PC-3 (cell line): ENCODE measurements around the gene ARHGEF2. TPM values are rescaled to one million over a fixed set of nuclear protein-coding genes. Genes with fewer than 3 reads are reported as not detected.

Source experiments
- ATAC-seq: fragments of 200-7000 bp; cut with Tn5 transposase; 2 replicates; pipeline ENCODE4 v1.9.1; 2020; ENCODE audit warnings: mild to moderate bottlenecking, moderate library complexity
- BruUV-seq: library from RNA; stranded (reverse); fragments of 400-500 nt; replicated peaks from 2 replicates; lab custom pipeline; 2021; lab: Mats Ljungman, UMichigan
- CTCF ChIA-PET: fragments of 300-600 bp; sonication (Branson Sonifier 250); formaldehyde crosslinking; loops from one replicate; lab custom pipeline; 2022; ENCODE audit warnings: antibody characterized with exemption; lab: Charles Lee
- POLR2A ChIA-PET: fragments of 300-600 bp; sonication (Branson Sonifier 250); formaldehyde crosslinking; loops from one replicate; lab custom pipeline; 2022; ENCODE audit warnings: antibody characterized with exemption; ENCODE audit not compliant: unreplicated experiment; lab: Charles Lee
- DNase-seq: peaks from one replicate; pipeline ENCODE4 v3.0.0-alpha.2; 2015
- H2AFZ ChIP-seq: fragments of 300-600 bp; sonication (generic); 2 replicates; pipeline ENCODE4 v1.6.0; 2016; ENCODE audit warnings: antibody characterized with exemption, low read length
- H3F3A ChIP-seq: fragments of 300-600 bp; sonication (generic); one replicate; pipeline ENCODE4 v1.6.0; 2017; ENCODE audit warnings: antibody characterized with exemption, low read length, control low read depth, mild to moderate bottlenecking; ENCODE audit not compliant: unreplicated experiment
- H3K27ac ChIP-seq: fragments of 300-600 bp; sonication (generic); 2 replicates; pipeline ENCODE4 v1.5.1; 2016; ENCODE audit warnings: mild to moderate bottlenecking, low read length
- H3K27me3 ChIP-seq: fragments of 300-600 bp; sonication (generic); 2 replicates; pipeline ENCODE4 v1.6.1; 2016; ENCODE audit warnings: low read length, mixed read lengths
- H3K36me3 ChIP-seq: fragments of 300-600 bp; sonication (generic); 2 replicates; pipeline ENCODE4 v1.6.1; 2016; ENCODE audit warnings: low read depth, mixed run types, low read length, mixed read lengths
- H3K4me1 ChIP-seq: fragments of 300-600 bp; sonication (generic); 2 replicates; pipeline ENCODE4 v1.5.1; 2016; ENCODE audit warnings: low read length; ENCODE audit not compliant: insufficient read depth
- H3K4me2 ChIP-seq: fragments of 300-600 bp; sonication (generic); 2 replicates; pipeline ENCODE4 v1.6.0; 2016; ENCODE audit warnings: low read length
- H3K4me3 ChIP-seq: fragments of 300-600 bp; sonication (generic); 2 replicates; pipeline ENCODE4 v1.5.1; 2016; ENCODE audit warnings: mild to moderate bottlenecking, low read length, mixed read lengths
- H3K79me2 ChIP-seq: fragments of 300-600 bp; sonication (generic); 2 replicates; pipeline ENCODE4 v1.6.1; 2017; ENCODE audit warnings: low read length, mixed read lengths
- H3K9ac ChIP-seq: fragments of 300-600 bp; sonication (generic); 2 replicates; pipeline ENCODE4 v1.6.0; 2016; ENCODE audit warnings: mild to moderate bottlenecking, low read length
- H3K9me2 ChIP-seq: fragments of 300-600 bp; sonication (generic); replicated peaks from 2 replicates; pipeline ENCODE4 v1.6.1; 2016; ENCODE audit warnings: mixed run types, low read length, mixed read lengths
- H3K9me3 ChIP-seq: fragments of 300-600 bp; sonication (generic); 2 replicates; pipeline ENCODE4 v1.6.1; 2016; ENCODE audit warnings: low read length, mixed read lengths
- H4K20me1 ChIP-seq: fragments of 300-600 bp; sonication (generic); 2 replicates; pipeline ENCODE4 v1.6.1; 2016; ENCODE audit warnings: low read length, mixed read lengths
- CTCF ChIP-seq: fragments of 300-600 bp; sonication (generic); conservative IDR thresholded peaks from 2 replicates; pipeline ENCODE4 v1.5.1; 2017; ENCODE audit warnings: antibody characterized with exemption, low read depth, mild to moderate bottlenecking, low read length
- EZH2 ChIP-seq: fragments of 300-600 bp; sonication (generic); IDR thresholded peaks from one replicate; pipeline ENCODE4 v1.6.1; 2017; ENCODE audit warnings: antibody characterized with exemption, mild to moderate bottlenecking, low read length; ENCODE audit not compliant: unreplicated experiment
- EZH2phosphoT487 ChIP-seq: fragments of 300-600 bp; sonication (generic); IDR thresholded peaks from 2 replicates; pipeline ENCODE4 v1.6.1; 2018; ENCODE audit warnings: mild to moderate bottlenecking, antibody characterized with exemption, low read length, borderline replicate concordance
- intact Hi-C: fragments of 100-400 bp; cut with micrococcal nuclease; formaldehyde crosslinking; loops from 2 replicates; pipeline ENCODE4 v1.9.0; 2023
- total RNA-seq: library from RNA; depleted of rRNA; stranded (reverse); fragments of >200 nt; gene quantifications from 2 replicates; pipeline ENCODE4 v1.2.3, GENCODE V29; 2014

ARHGEF2 gene
- total RNA-seq, 1 experiment from 2014 or later, result 65.9 TPM

- peaks cover 23% of the 10 kb centered on the region; the same call in 1 of the 2 replicates for H3K36me3 ChIP-seq
- no peak for DNase-seq
- H3K4me2 ChIP-seq, result peak overlapping the region; percentile 12; the same call in 1 of the 2 replicates
- H4K20me1 ChIP-seq, result no peaks in the 10 kb centered on the region
- no peak overlapping the region for H2AFZ ChIP-seq
- no peaks in the 10 kb centered on the region for H3K79me2 ChIP-seq
- intact Hi-C loops, result no loop called here
- peak overlapping the region; percentile 24 for H3K27ac ChIP-seq
- TF ChIP-seq EZH2phosphoT487 (no peak), CTCF (no peak), EZH2 (no peak)
- ChIA-PET CTCF (interaction anchor here (0.7 to 1.5 kb wide), 2 partner anchors 33 to 45 kb away, joined by 4 to 11 read pairs; partner anchors contain the start of gene ARHGEF2), POLR2A (interaction anchor here (0.7 kb wide), 1 partner anchor 17 kb away, joined by 3 read pairs; no protein-coding TSS in a partner anchor)
- no peak overlapping the region for H3K9ac ChIP-seq
- peaks cover 29% of the 10 kb centered on the region for H3K4me1 ChIP-seq
- BruUV-seq, result no TSS peak
- no peaks in the 10 kb centered on the region for H3K9me3 ChIP-seq
- no peaks in the 10 kb centered on the region for H3K27me3 ChIP-seq
- H3K9me2 ChIP-seq, result no peaks in the 10 kb centered on the region
- peak; percentile 23 for ATAC-seq
- no peaks in the 10 kb centered on the region for H3F3A ChIP-seq
- no peak overlapping the region for H3K4me3 ChIP-seq
Measured at GRCh38 chr1:155944444-155944799, 33.9 kb downstream of the ARHGEF2 start.

DNA sequence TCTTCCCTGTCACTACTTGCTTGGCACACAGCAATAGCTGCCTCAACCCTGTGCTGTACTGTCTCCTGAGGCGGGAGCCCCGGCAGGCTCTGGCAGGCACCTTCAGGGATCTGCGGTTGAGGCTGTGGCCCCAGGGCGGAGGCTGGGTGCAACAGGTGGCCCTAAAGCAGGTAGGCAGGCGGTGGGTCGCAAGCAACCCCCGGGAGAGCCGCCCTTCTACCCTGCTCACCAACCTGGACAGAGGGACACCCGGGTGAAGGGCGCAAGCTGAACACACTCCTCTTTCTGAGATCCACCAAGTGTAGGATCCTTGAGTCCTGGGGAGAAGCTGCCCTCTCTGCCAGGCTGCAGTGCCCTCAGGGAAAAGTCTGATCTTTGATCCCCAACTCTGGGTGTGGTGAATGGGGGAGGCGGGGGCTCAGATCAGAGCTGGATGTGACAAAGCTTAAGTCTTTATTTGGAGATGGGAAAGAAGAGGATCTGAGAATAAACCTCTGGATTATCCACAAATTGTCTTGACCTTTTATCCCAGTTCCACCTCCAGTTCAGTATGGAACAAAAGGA, 35.7 kb downstream of the ARHGEF2 start:
- H3K36me3 ChIP-seq, result peaks cover 13% of the 10 kb centered on the region; the same call in 1 of the 2 replicates
- peaks cover 29% of the 10 kb centered on the region for H3K4me1 ChIP-seq
- BruUV-seq, result no TSS peak
- H3F3A ChIP-seq, result no peaks in the 10 kb centered on the region
- H3K4me3 ChIP-seq, result no peak overlapping the region
- H3K27me3 ChIP-seq, result no peaks in the 10 kb centered on the region
- no peaks in the 10 kb centered on the region for H3K9me3 ChIP-seq
- no peak for ATAC-seq
- no peak overlapping the region for H3K27ac ChIP-seq
- no peaks in the 10 kb centered on the region for H3K9me2 ChIP-seq
- H4K20me1 ChIP-seq, result no peaks in the 10 kb centered on the region
- no peak overlapping the region for H2AFZ ChIP-seq
- H3K4me2 ChIP-seq, result no peak overlapping the region
- ChIA-PET CTCF (no interaction called here), POLR2A (interaction anchor here (0.7 to 1.4 kb wide), 3 partner anchors 13 to 26 kb away, joined by 3 to 5 read pairs (median 4); no protein-coding TSS in a partner anchor)
- H3K79me2 ChIP-seq, result no peaks in the 10 kb centered on the region
- H3K9ac ChIP-seq, result no peak overlapping the region
- no peak for TF ChIP-seq EZH2phosphoT487
- no peak for TF ChIP-seq EZH2
- intact Hi-C loops, result no loop called here
- no peak for DNase-seq

GRCh38 chr1:155941845-155942531, 36.4 kb downstream of the ARHGEF2 start:
- no peaks in the 10 kb centered on the region for H3K9me3 ChIP-seq
- CTCF ChIA-PET, result no interaction called here
- H3K4me1 ChIP-seq, result peaks cover 29% of the 10 kb centered on the region
- no peak for ATAC-seq
- DNase-seq, result no peak
- H3F3A ChIP-seq, result no peaks in the 10 kb centered on the region
- H3K79me2 ChIP-seq, result no peaks in the 10 kb centered on the region
- peaks cover 8% of the 10 kb centered on the region; the same call in 1 of the 2 replicates for H3K36me3 ChIP-seq
- intact Hi-C loops, result no loop called here
- TF ChIP-seq EZH2, result no peak
- TF ChIP-seq EZH2phosphoT487, result no peak
- no peak for TF ChIP-seq CTCF
- H3K27me3 ChIP-seq, result no peaks in the 10 kb centered on the region
- POLR2A ChIA-PET, result interaction anchor here (0.5 to 1.4 kb wide), 2 partner anchors 12 to 58 kb away, joined by 3 to 4 read pairs; no protein-coding TSS in a partner anchor
- H3K4me2 ChIP-seq, result 0 out of 2 replicates have a peak overlapping the region, but pooled peaks have one; percentile 4
- no peak overlapping the region for H3K27ac ChIP-seq
- no peaks in the 10 kb centered on the region for H3K9me2 ChIP-seq
- H3K4me3 ChIP-seq, result no peak overlapping the region
- H4K20me1 ChIP-seq, result no peaks in the 10 kb centered on the region
- H2AFZ ChIP-seq, result no peak overlapping the region
- BruUV-seq, result no TSS peak
- no peak overlapping the region for H3K9ac ChIP-seq
